WTC11 (cell line): ENCODE measurements around the gene OFD1. TPM values are rescaled to one million over a fixed set of nuclear protein-coding genes. Genes with fewer than 3 reads are reported as not detected.

Experiments
- ATAC-seq: fragments of 200-7000 bp; cut with Tn5 transposase; 2 replicates; pipeline ENCODE4 v1.10.0; 2021; ENCODE audit warnings: mild to moderate bottlenecking, moderate library complexity
- CTCF ChIA-PET: fragments of 300-600 bp; sonication (Branson Sonifier 250); formaldehyde crosslinking; loops from one replicate; lab custom pipeline; 2021; ENCODE audit warnings: antibody characterized with exemption; lab: Charles Lee
- POLR2A ChIA-PET: fragments of 350-600 bp; sonication (Branson Sonifier 250); formaldehyde crosslinking; loops from one replicate; lab custom pipeline; 2021; ENCODE audit warnings: antibody characterized with exemption; lab: Charles Lee
- DNase-seq: peaks from one replicate; pipeline ENCODE4 v3.0.0; 2021; ENCODE audit warnings: low spot score
- H3K27ac Mint-ChIP-seq: 2 replicates; pipeline ENCODE4 v1.8.0; 2021; ENCODE audit warnings: mixed read lengths
- H3K27me3 Mint-ChIP-seq: 2 replicates; pipeline ENCODE4 v1.8.0; 2021; ENCODE audit warnings: low read depth, mild to moderate bottlenecking, moderate library complexity, mixed read lengths
- H3K36me3 Mint-ChIP-seq: 2 replicates; pipeline ENCODE4 v1.8.0; 2021; ENCODE audit warnings: mixed read lengths
- H3K4me1 Mint-ChIP-seq: 2 replicates; pipeline ENCODE4 v1.8.0; 2022; ENCODE audit warnings: mixed read lengths
- H3K4me3 Mint-ChIP-seq: 2 replicates; pipeline ENCODE4 v1.8.0; 2021; ENCODE audit warnings: mild to moderate bottlenecking, moderate library complexity, mixed read lengths
- H3K9me3 Mint-ChIP-seq: 2 replicates; pipeline ENCODE4 v1.8.0; 2021; ENCODE audit warnings: mixed read lengths
- ARID4B ChIP-seq: sonication (generic); formaldehyde crosslinking; IDR thresholded peaks from 2 replicates; pipeline ENCODE4 v1.8.0; 2023; ENCODE audit warnings: missing genetic modification reagents, mild to moderate bottlenecking, borderline replicate concordance
- CREM ChIP-seq: sonication (generic); formaldehyde crosslinking; IDR thresholded peaks from 2 replicates; pipeline ENCODE4 v1.8.1; 2022; ENCODE audit warnings: mild to moderate bottlenecking, missing genetic modification reagents, moderate library complexity
- E2F1 ChIP-seq: sonication (generic); formaldehyde crosslinking; IDR thresholded peaks from 2 replicates; pipeline ENCODE4 v1.8.0; 2022; ENCODE audit warnings: mild to moderate bottlenecking, missing genetic modification reagents
- E2F5 ChIP-seq: sonication (generic); formaldehyde crosslinking; IDR thresholded peaks from 2 replicates; pipeline ENCODE4 v1.8.1; 2022; ENCODE audit warnings: mild to moderate bottlenecking, moderate library complexity, missing genetic modification reagents
- EMX1 ChIP-seq: fragments of 250-450 bp; sonication (Bioruptor Pico); IDR thresholded peaks from 2 replicates; pipeline ENCODE4 v1.8.0; 2021; ENCODE audit warnings: mild to moderate bottlenecking
- ETV6 ChIP-seq: sonication (generic); formaldehyde crosslinking; IDR thresholded peaks from 2 replicates; pipeline ENCODE4 v1.8.1; 2022; ENCODE audit warnings: mild to moderate bottlenecking, missing genetic modification reagents
- FOXP4 ChIP-seq: sonication (generic); formaldehyde crosslinking; IDR thresholded peaks from 2 replicates; pipeline ENCODE4 v1.8.0; 2022; ENCODE audit warnings: mild to moderate bottlenecking, missing genetic modification reagents
- GRHL2 ChIP-seq: fragments of 250-450 bp; sonication (Bioruptor Pico); IDR thresholded peaks from 2 replicates; pipeline ENCODE4 v1.8.0; 2022; ENCODE audit warnings: mild to moderate bottlenecking, moderate library complexity; ENCODE audit not compliant: insufficient replicate concordance, severe bottlenecking
- HMGXB4 ChIP-seq: sonication (generic); formaldehyde crosslinking; IDR thresholded peaks from 2 replicates; pipeline ENCODE4 v1.8.1; 2023; ENCODE audit warnings: mild to moderate bottlenecking, moderate library complexity, missing genetic modification reagents
- MLX ChIP-seq: sonication (generic); formaldehyde crosslinking; IDR thresholded peaks from 2 replicates; pipeline ENCODE4 v1.8.1; 2023; ENCODE audit warnings: mild to moderate bottlenecking, missing genetic modification reagents, moderate library complexity
- NFE2L1 ChIP-seq: sonication (generic); formaldehyde crosslinking; IDR thresholded peaks from 2 replicates; pipeline ENCODE4 v1.8.1; 2023; ENCODE audit warnings: missing genetic modification reagents
- NR1H2 ChIP-seq: sonication (generic); formaldehyde crosslinking; IDR thresholded peaks from 2 replicates; pipeline ENCODE4 v1.9.0; 2021; ENCODE audit warnings: mild to moderate bottlenecking, moderate library complexity, missing genetic modification reagents
- PRDM15 ChIP-seq: sonication (generic); formaldehyde crosslinking; IDR thresholded peaks from 2 replicates; pipeline ENCODE4 v1.8.0; 2022; ENCODE audit warnings: missing genetic modification reagents
- SMAD3 ChIP-seq: sonication (generic); formaldehyde crosslinking; IDR thresholded peaks from 2 replicates; pipeline ENCODE4 v1.8.0; 2022; ENCODE audit warnings: missing genetic modification reagents, mild to moderate bottlenecking, borderline replicate concordance
- TEAD4 ChIP-seq: sonication (generic); formaldehyde crosslinking; IDR thresholded peaks from 2 replicates; pipeline ENCODE4 v1.8.0; 2022; ENCODE audit warnings: mild to moderate bottlenecking, missing genetic modification reagents
- TP53 ChIP-seq: sonication (generic); formaldehyde crosslinking; IDR thresholded peaks from 2 replicates; pipeline ENCODE4 v1.8.1; 2023; ENCODE audit warnings: mild to moderate bottlenecking, missing genetic modification reagents
- USF1 ChIP-seq: sonication (generic); formaldehyde crosslinking; IDR thresholded peaks from 2 replicates; pipeline ENCODE4 v1.8.0; 2022; ENCODE audit warnings: mild to moderate bottlenecking, missing genetic modification reagents
- ZNF263 ChIP-seq: sonication (generic); formaldehyde crosslinking; IDR thresholded peaks from 2 replicates; pipeline ENCODE4 v1.8.1; 2022; ENCODE audit warnings: low read depth, mild to moderate bottlenecking, moderate library complexity, missing genetic modification reagents
- ZNF396 ChIP-seq: fragments of 250-450 bp; sonication (Bioruptor Pico); IDR thresholded peaks from 2 replicates; pipeline ENCODE4 v1.8.0; 2021; ENCODE audit warnings: mild to moderate bottlenecking, moderate library complexity, borderline replicate concordance
- ZNF512 ChIP-seq: sonication (generic); formaldehyde crosslinking; IDR thresholded peaks from 2 replicates; pipeline ENCODE4 v1.8.1; 2022; ENCODE audit warnings: missing genetic modification reagents, borderline replicate concordance
- total RNA-seq: library from RNA; stranded (reverse); gene quantifications from 3 replicates; pipeline ENCODE4 v1.2.3, GENCODE V29; 2021

OFD1 gene
- total RNA-seq, 1 experiment from 2014 or later: 23.4 TPM

- no peak for TF ChIP-seq ZNF512 (CRISPR knock-in tag)
- TF ChIP-seq CREM (CRISPR knock-in tag): no peak
- no peak for TF ChIP-seq NFE2L1 (CRISPR knock-in tag)
- TF ChIP-seq NR1H2 (CRISPR knock-in tag): no peak
- no peak for TF ChIP-seq GRHL2
Measured at GRCh38 chrX:13697976-13698375, 36.6 kb upstream of the OFD1 start (continued).

- no peak for DNase-seq
- H3K4me3 Mint-ChIP-seq: no peak overlapping the region
- H3K9me3 Mint-ChIP-seq: no peaks in the 10 kb centered on the region
- H3K4me1 Mint-ChIP-seq: peaks cover 34% of the 10 kb centered on the region
- no peaks in the 10 kb centered on the region for H3K27me3 Mint-ChIP-seq
- POLR2A ChIA-PET: no interaction called here
- H3K27ac Mint-ChIP-seq: no peak overlapping the region
- no peaks in the 10 kb centered on the region for H3K36me3 Mint-ChIP-seq
- CTCF ChIA-PET: no interaction called here
- ATAC-seq: no peak
- TF ChIP-seq ETV6 (no peak), EMX1 (CRISPR knock-in tag) (no peak), ZNF396 (no peak), MLX (CRISPR knock-in tag) (no peak), USF1 (no peak), E2F1 (CRISPR knock-in tag) (no peak), ZNF263 (CRISPR knock-in tag) (no peak), PRDM15 (CRISPR knock-in tag) (no peak), FOXP4 (no peak), TP53 (CRISPR knock-in tag) (no peak), ARID4B (no peak), SMAD3 (CRISPR knock-in tag) (no peak), TEAD4 (CRISPR knock-in tag) (no peak), HMGXB4 (CRISPR knock-in tag) (no peak), E2F5 (no peak)
Measured at GRCh38 chrX:13698432-13698831, 36.1 kb upstream of the OFD1 start.
